GM18951 (cell line): ENCODE results near the gene INPP5K.
"Not testable (repeated sequence)": the region's sequence is repeated elsewhere in the genome, so short reads cannot be mapped to it uniquely, and the experiment has no call there.

Experiments used
- POLR2A ChIP-seq: IDR thresholded peaks from 4 replicates; pipeline ENCODE4 v1.6.1; 2011; ENCODE audit warnings: mild to moderate bottlenecking; ENCODE audit not compliant: insufficient read length, insufficient read depth; ENCODE audit errors: extremely low read depth
- in situ Hi-C: fragments of 300-500 bp; cut with MboI; formaldehyde crosslinking; loops from one replicate; pipeline ENCODE4 v1.12.0; 2022; ENCODE audit warnings: low sequenced_read_pairs, mixed read lengths, inconsistent platforms; ENCODE audit not compliant: unreplicated experiment

Gene INPP5K

DNA sequence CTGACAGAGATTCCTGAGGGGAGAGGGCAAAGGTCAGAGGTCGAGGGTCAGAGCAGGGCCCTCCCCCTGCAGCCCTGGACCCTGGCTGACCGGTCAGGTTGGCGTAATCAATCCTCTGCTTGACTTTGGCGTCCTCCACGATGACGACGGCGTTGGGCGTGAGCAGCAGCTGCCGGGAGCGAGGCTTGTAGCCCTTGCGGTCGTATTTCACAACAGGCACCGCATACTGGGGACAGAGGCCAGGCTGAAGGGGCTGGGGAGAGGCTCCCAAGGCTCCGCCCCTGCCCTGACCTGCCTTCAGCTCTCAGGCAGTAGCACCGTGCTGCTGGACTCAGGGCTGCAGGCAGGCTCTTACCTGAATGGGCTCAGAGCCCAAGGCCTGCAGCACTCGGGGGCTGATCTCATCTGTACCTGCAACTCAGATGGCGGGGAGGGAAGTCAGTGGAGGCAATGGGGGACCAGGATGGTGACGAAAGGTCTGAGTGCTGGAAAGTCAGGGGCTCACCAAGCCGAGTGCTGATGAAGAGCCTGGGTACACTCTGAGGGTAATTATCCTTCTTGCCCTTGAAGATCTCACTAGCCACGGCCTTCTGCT is 48.4 kb downstream of the INPP5K start:
- in situ Hi-C loops: no loop called here

GRCh38 chr17:1467258-1467657 is 49.2 kb downstream of the INPP5K start:
- no peak for TF ChIP-seq POLR2A
- in situ Hi-C loops: no loop called here

More for the DNA sequence above, 48.4 kb downstream of the INPP5K start:
- TF ChIP-seq POLR2A: no peak

GRCh38 chr17:1464186-1464585 is 52.2 kb downstream of the INPP5K start:
- in situ Hi-C loops: no loop called here
- no peak for TF ChIP-seq POLR2A

- TF ChIP-seq POLR2A: no peak
These were observed 54.0 kb downstream of the INPP5K start for GRCh38 chr17:1462164-1463112.

DNA sequence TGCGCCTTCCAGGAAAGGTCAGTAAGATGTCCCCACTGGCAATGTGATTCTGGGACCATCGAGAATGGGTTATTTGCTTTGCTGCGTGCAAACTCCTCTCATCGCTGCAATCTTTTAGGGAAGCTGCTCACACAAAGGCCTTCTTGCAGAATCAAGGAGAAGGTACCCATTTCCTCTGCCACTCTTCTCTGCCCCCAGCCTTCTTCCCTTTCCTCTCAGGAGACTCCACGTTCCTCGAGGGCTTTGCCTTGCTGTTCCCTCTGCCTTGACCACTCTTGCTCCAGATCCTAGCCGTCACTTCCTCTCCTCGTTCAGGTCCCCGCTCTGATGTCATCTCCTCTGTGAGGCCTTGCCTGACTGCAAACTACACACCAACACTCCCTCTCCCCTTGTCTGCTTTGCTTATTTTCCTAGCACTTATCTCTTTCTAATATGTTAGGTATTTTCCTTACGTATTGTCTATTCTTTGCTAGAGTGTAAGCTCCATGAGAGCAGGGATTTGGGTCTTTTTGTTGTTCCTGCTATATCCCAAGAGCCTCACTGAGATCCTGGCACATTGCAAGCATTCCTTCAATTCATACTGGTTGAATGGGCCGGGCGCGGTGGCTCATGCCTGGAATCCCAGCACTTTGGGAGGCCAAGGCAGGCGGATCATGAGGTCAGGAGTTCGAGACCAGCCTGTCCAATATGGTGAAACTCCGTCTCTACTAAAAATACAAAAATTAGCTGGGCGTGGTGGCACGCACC is 55.0 kb downstream of the INPP5K start:
- TF ChIP-seq POLR2A: no peak
- in situ Hi-C loops: no loop called here

More at GRCh38 chr17:1462164-1463112, 54.0 kb downstream of the INPP5K start:
- in situ Hi-C loops: no loop called here

- in situ Hi-C loops: no loop called here
- TF ChIP-seq POLR2A: no peak
These were observed 56.2 kb downstream of the INPP5K start for GRCh38 chr17:1460233-1460632.

GRCh38 chr17:1455797-1456599 is 60.4 kb downstream of the INPP5K start, which contains the start of gene CRK:
CRK (minus strand) TSS chr17:1456232; CDS start chr17:1456117, 115 bp downstream.
- peak; percentile 96 for TF ChIP-seq POLR2A

DNA sequence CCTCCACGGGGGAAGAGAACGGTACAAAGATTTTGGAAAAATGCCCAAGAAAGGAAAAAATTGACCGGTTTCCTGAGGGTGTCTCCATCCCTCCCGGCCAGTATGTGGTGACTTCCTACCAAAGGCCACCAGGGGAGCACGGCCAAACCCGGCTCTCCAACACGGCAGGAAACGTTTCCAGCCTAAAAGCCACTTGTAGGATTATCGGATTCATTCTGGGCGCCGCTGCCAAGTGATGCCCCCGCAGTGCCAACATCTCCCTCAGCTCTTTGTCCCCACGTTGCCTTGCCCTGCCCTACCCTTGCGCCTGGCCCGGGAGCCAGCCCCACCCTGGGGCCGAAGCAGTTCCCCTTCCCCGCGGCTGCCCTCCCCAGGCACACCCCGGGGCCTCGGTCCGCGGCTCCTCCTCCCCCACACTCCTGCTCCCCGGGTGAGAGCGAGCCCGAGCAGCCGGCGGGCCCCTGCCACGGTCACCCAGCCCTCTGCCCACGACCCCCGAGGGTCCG is 61.1 kb downstream of the INPP5K start:
- TF ChIP-seq POLR2A: no peak
- in situ Hi-C loops: no loop called here

More at GRCh38 chr17:1455797-1456599, 60.4 kb downstream of the INPP5K start, which contains the start of gene CRK:
- in situ Hi-C loops: no loop called here

- in situ Hi-C loops: no loop called here
- TF ChIP-seq POLR2A: no peak
These were observed 61.9 kb downstream of the INPP5K start for GRCh38 chr17:1454541-1454940.

GRCh38 chr17:1453694-1454093 is 62.7 kb downstream of the INPP5K start:
- in situ Hi-C loops: not testable (repeated sequence)

GRCh38 chr17:1452836-1453235 is 63.6 kb downstream of the INPP5K start:
- in situ Hi-C loops: no loop called here
- no peak for TF ChIP-seq POLR2A

- in situ Hi-C loops: not testable (repeated sequence)
These were observed 66.2 kb downstream of the INPP5K start for GRCh38 chr17:1450261-1450660.
